Parathyroid adenoma (tissue), 2 donors: ENCODE data around the gene NPPA.

ENCODE experiments used
- H2AFZ ChIP-seq: fragments of 300-600 bp; sonication (generic); one replicate; pipeline ENCODE4 v1.7.0; 2017; ENCODE audit warnings: antibody characterized with exemption, mild to moderate bottlenecking
- H3K27ac ChIP-seq: fragments of 300-600 bp; sonication (generic); one replicate; pipeline ENCODE4 v1.7.0; 2017
- H3K27me3 ChIP-seq: fragments of 300-600 bp; sonication (generic); one replicate; pipeline ENCODE4 v1.7.0; 2017; ENCODE audit warnings: low read length; ENCODE audit not compliant: control insufficient read depth, insufficient read depth
- H3K36me3 ChIP-seq: fragments of 300-600 bp; sonication (generic); one replicate; pipeline ENCODE4 v1.7.0; 2017; ENCODE audit warnings: low read length; ENCODE audit not compliant: control insufficient read depth, insufficient read depth
- H3K4me1 ChIP-seq: fragments of 300-600 bp; sonication (generic); one replicate; pipeline ENCODE4 v1.7.0; 2017; ENCODE audit warnings: control low read depth
- H3K4me2 ChIP-seq: fragments of 300-600 bp; sonication (generic); one replicate; pipeline ENCODE4 v1.7.0; 2017; ENCODE audit warnings: low read length
- H3K4me3 ChIP-seq: fragments of 300-600 bp; sonication (generic); one replicate; pipeline ENCODE4 v1.7.0; 2017; ENCODE audit warnings: low read depth, low read length
- H3K79me2 ChIP-seq: fragments of 300-600 bp; sonication (generic); one replicate; pipeline ENCODE4 v1.7.0; 2017; ENCODE audit warnings: control low read depth
- H3K9ac ChIP-seq: fragments of 300-600 bp; sonication (generic); one replicate; pipeline ENCODE4 v1.7.0; 2017; ENCODE audit warnings: mild to moderate bottlenecking
- H3K9me3 ChIP-seq: fragments of 300-600 bp; sonication (generic); one replicate; pipeline ENCODE4 v1.7.0; 2017; ENCODE audit warnings: low read length; ENCODE audit not compliant: control insufficient read depth
- CTCF ChIP-seq: fragments of 300-600 bp; sonication (generic); IDR thresholded peaks from one replicate; pipeline ENCODE4 v1.7.0; 2017; ENCODE audit warnings: antibody characterized with exemption, mild to moderate bottlenecking
- donor health status: primary hyperparathyroidism.

NPPA gene

GRCh38 chr1:11888206-11888876 is 40.8 kb upstream of the NPPA start:
- no peak overlapping the region for H3K27ac ChIP-seq
- no peak overlapping the region for H3K9ac ChIP-seq
- H3K27me3 ChIP-seq = no peaks in the 10 kb centered on the region
- no peak overlapping the region for H3K4me2 ChIP-seq
- no peak overlapping the region for H3K4me3 ChIP-seq
- no peaks in the 10 kb centered on the region for H3K79me2 ChIP-seq
- H3K9me3 ChIP-seq = no peaks in the 10 kb centered on the region
- H3K36me3 ChIP-seq = no peaks in the 10 kb centered on the region
- no peaks in the 10 kb centered on the region for H3K4me1 ChIP-seq
- H2AFZ ChIP-seq = no peak overlapping the region
- no peak for TF ChIP-seq CTCF

DNA sequence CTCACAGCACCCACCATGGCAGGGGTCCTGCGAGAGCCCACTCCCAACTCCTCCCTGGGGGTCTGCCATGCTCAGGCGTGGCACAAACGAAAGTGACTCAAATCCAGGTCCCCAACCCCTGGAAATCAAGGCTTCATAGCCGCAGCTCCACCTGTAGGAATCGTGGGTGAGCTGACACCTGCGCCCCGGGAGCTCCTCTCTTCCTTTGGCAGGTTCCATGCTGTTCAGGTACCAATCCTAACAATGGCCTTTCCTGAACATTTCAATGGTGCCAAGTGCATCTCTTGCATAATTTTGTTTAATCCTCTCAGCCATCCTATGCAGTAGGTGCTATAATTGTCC is 40.1 kb upstream of the NPPA start:
- H2AFZ ChIP-seq = no peak overlapping the region
- no peaks in the 10 kb centered on the region for H3K79me2 ChIP-seq
- H3K9me3 ChIP-seq = no peaks in the 10 kb centered on the region
- no peaks in the 10 kb centered on the region for H3K27me3 ChIP-seq
- no peak overlapping the region for H3K4me3 ChIP-seq
- no peaks in the 10 kb centered on the region for H3K36me3 ChIP-seq
- peak overlapping the region; percentile 39 for H3K27ac ChIP-seq
- TF ChIP-seq CTCF = no peak
- H3K9ac ChIP-seq = no peak overlapping the region
- no peaks in the 10 kb centered on the region for H3K4me1 ChIP-seq
- no peak overlapping the region for H3K4me2 ChIP-seq

DNA sequence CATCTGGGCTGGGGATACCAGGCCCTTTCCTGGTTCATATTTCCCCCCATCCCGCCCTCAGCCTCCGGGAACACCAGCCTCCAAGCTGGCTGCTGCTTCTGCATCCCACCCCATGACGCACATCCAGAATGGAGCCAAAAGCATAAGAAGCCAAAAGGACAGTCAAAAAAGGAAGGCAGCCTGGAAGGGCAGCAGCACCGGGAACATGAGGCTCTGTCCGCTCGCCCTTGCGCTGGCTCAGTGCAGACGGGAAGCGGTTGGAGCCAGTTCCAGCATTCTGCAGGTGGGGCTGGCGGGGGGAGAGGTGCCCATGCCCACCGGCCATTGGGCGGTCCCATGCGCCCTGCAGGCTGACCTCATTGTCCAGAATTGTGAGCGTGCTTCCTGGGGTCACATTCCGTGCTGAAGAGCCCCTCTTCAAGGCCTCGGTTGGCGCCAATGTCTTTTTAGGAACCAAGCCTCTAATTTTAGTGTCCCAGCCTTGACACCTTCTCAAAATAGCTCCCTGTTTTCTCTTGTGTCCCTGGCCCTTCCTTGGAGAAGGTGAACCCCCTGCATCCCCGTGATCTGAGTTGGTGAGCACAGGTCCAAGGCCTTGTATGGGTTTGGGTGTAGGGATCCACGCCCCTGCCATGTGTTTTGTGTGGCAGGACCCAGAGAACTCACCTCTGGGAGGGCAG is 39.5 kb upstream of the NPPA start:
- Histone ChIP-seq H3K9ac (no peak overlapping the region), H3K36me3 (no peaks in the 10 kb centered on the region), H3K27me3 (no peaks in the 10 kb centered on the region), H3K9me3 (no peaks in the 10 kb centered on the region), H3K27ac (peak overlapping the region; percentile 39), H3K4me2 (no peak overlapping the region), H3K4me3 (no peak overlapping the region), H3K79me2 (no peaks in the 10 kb centered on the region), H3K4me1 (no peaks in the 10 kb centered on the region), H2AFZ (no peak overlapping the region)
- no peak for TF ChIP-seq CTCF

DNA sequence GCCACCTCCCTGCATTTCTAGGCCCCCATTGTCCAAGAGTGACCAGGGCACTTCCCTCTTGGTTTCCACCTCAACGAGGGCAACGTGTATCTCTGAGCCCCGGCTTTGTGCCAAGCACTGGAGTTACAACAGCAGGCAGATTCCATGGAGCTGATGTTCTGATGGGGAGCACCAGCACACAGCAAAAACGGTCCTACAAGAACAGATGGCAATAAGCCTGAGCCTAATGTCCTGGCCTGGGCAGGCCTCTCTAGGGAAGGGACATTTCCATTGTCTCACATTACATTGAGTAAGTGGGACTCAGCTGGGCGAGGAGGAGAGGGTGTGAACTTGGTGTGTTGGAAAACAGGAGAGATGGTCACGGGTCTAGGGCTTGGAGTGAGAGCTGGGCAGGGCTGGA is 38.3 kb upstream of the NPPA start:
- Histone ChIP-seq H2AFZ (no peak overlapping the region), H3K27me3 (no peaks in the 10 kb centered on the region), H3K36me3 (no peaks in the 10 kb centered on the region), H3K4me1 (no peaks in the 10 kb centered on the region), H3K9ac (no peak overlapping the region), H3K9me3 (no peaks in the 10 kb centered on the region), H3K4me3 (no peak overlapping the region), H3K4me2 (no peak overlapping the region), H3K27ac (peak overlapping the region; percentile 57), H3K79me2 (no peaks in the 10 kb centered on the region)
- TF ChIP-seq CTCF = no peak
